Mammary epithelial cell (primary cell): ENCODE results near the gene GTPBP4.

Experiments used
- CTCF ChIP-seq, 2 donors: IDR thresholded peaks in 1 of 2; conservative IDR thresholded peaks in 1 of 2; 2 replicates each; pipeline ENCODE4 v1.5.1; 2011 to 2012; ENCODE audit warnings: inconsistent platforms in 2 of 2, low read length in 2 of 2, mild to moderate bottlenecking in 2 of 2, control low read depth in 1 of 2, low read depth in 1 of 2; ENCODE audit not compliant: insufficient read depth in 1 of 2; ENCODE audit errors: extremely low read depth in 1 of 2
- EZH2 ChIP-seq: IDR thresholded peaks from 2 replicates; pipeline ENCODE4 v1.6.1; 2012; ENCODE audit warnings: low read length, inconsistent platforms, borderline replicate concordance

- TF ChIP-seq CTCF (conservative IDR thresholded peaks at IDR 0.05 in 1 of 2, IDR thresholded peaks at IDR 0.05 in 1 of 2; ENCODE audit: extremely low read depth in 1 of 2, insufficient read depth in 1 of 2, low read depth in 1 of 2, low read length in 2 of 2) (no peak), EZH2 (no peak)
These were observed 32.2 kb downstream of the GTPBP4 start for GRCh38 chr10:1020460-1020859.
